Endothelial cell of umbilical vein (primary cell): Measurements from ENCODE around the gene KREMEN1. TPM values are rescaled to one million over a fixed set of nuclear protein-coding genes. Genes with fewer than 3 reads are reported as not detected.

Experiments
- BruUV-seq: library from RNA; stranded (reverse); fragments of 400-500 nt; replicated peaks from 2 replicates; lab custom pipeline; 2021; lab: Mats Ljungman, UMichigan
- CTCF ChIA-PET: fragments of 300-600, 350-600 bp; sonication (Branson Sonifier 250); formaldehyde crosslinking; loops from one replicate; lab custom pipeline; 2021; ENCODE audit warnings: antibody characterized with exemption, inconsistent platforms; lab: Charles Lee
- POLR2A ChIA-PET: fragments of 300-600, 350-600 bp; sonication (Branson Sonifier 250); formaldehyde crosslinking; loops from one replicate; lab custom pipeline; 2021; ENCODE audit warnings: antibody characterized with exemption, inconsistent platforms; lab: Charles Lee
- DNase-seq: peaks from one replicate; pipeline ENCODE4 v3.0.0-alpha.2; 2011; ENCODE audit warnings: low read depth, low spot score
- FAIRE-seq: peaks from 2 replicates; lab custom pipeline; 2011; peaks lifted over from hg19 to GRCh38; lab: Jason Lieb, UNC
- H2AFZ ChIP-seq: 2 replicates; pipeline ENCODE4 v1.6.0; 2012; ENCODE audit warnings: low read depth, low read length, control low read depth, inconsistent platforms
- H3K27ac ChIP-seq: 2 replicates; pipeline ENCODE4 v1.5.1; 2011; ENCODE audit warnings: low read depth, mild to moderate bottlenecking, control low read depth, low read length, moderate library complexity; ENCODE audit not compliant: insufficient read depth
- H3K27me3 ChIP-seq, 2 experiments: 2 replicates each; pipeline versions ENCODE4 v1.6.0 to v1.6.1; 2011; ENCODE audit warnings: low read length in 2 of 2, mixed read lengths in 1 of 2; ENCODE audit not compliant: control insufficient read depth in 2 of 2, insufficient read depth in 2 of 2
- H3K36me3 ChIP-seq, 2 experiments: 2 replicates in 1 of 2; 3 replicates in 1 of 2; pipeline ENCODE4 v1.5.1; 2011; ENCODE audit warnings: low read length in 2 of 2, mild to moderate bottlenecking in 1 of 2, moderate library complexity in 1 of 2; ENCODE audit not compliant: control insufficient read depth in 2 of 2, insufficient read depth in 2 of 2; ENCODE audit errors: extremely low read depth in 1 of 2
- H3K4me1 ChIP-seq: 3 replicates; pipeline ENCODE4 v1.5.1; 2011; ENCODE audit warnings: mild to moderate bottlenecking, low read length; ENCODE audit not compliant: control insufficient read depth, insufficient read depth; ENCODE audit errors: extremely low read depth
- H3K4me2 ChIP-seq: 2 replicates; pipeline ENCODE4 v1.6.1; 2011; ENCODE audit warnings: low read length, control low read depth, mixed read lengths; ENCODE audit not compliant: insufficient read depth
- H3K4me3 ChIP-seq, 3 experiments: fragments of 200-600 bp in 1 of 3; sonication (generic), shearing (Covaris generic) in 1 of 3; replicated peaks in 1 of 3; 2 replicates each; pipeline ENCODE4 v1.5.1; 2011 to 2016; ENCODE audit warnings: control low read depth in 3 of 3, low read length in 3 of 3, mild to moderate bottlenecking in 2 of 3, inconsistent platforms in 1 of 3, low read depth in 1 of 3, moderate library complexity in 1 of 3; ENCODE audit not compliant: insufficient read depth in 1 of 3
- H3K79me2 ChIP-seq: 2 replicates; pipeline ENCODE4 v1.6.0; 2012; ENCODE audit warnings: low read length, inconsistent platforms; ENCODE audit not compliant: control insufficient read depth, insufficient read depth
- H3K9ac ChIP-seq: replicated peaks from 2 replicates; pipeline ENCODE3; 2011; ENCODE audit warnings: low read length, control low read depth; ENCODE audit not compliant: insufficient read depth; ENCODE audit errors: extremely low read depth
- H3K9me1 ChIP-seq: replicated peaks from 3 replicates; pipeline ENCODE4 v1.6.0; 2011; ENCODE audit warnings: mild to moderate bottlenecking, low read length; ENCODE audit not compliant: control insufficient read depth, insufficient read depth; ENCODE audit errors: extremely low read depth
- H3K9me3 ChIP-seq: replicated peaks from 2 replicates; pipeline ENCODE4 v1.5.1; 2012; ENCODE audit warnings: low read length, inconsistent platforms; ENCODE audit not compliant: control insufficient read depth, insufficient read depth
- H4K20me1 ChIP-seq: replicated peaks from 2 replicates; pipeline ENCODE3; 2011; ENCODE audit warnings: mild to moderate bottlenecking, low read length; ENCODE audit not compliant: control insufficient read depth, insufficient read depth; ENCODE audit errors: extremely low read depth
- CTCF ChIP-seq, 2 donors: IDR thresholded peaks; 1 replicate in 1 of 2; 2 replicates in 1 of 2; pipeline ENCODE4 v1.5.1; 2011; ENCODE audit warnings: low read length in 2 of 2, mild to moderate bottlenecking in 2 of 2, moderate library complexity in 2 of 2, control low read depth in 1 of 2, inconsistent platforms in 1 of 2, low read depth in 1 of 2; ENCODE audit not compliant: insufficient read depth in 1 of 2; ENCODE audit errors: extremely low read depth in 1 of 2
- EZH2 ChIP-seq: IDR thresholded peaks from 2 replicates; pipeline ENCODE4 v1.6.1; 2012; ENCODE audit warnings: borderline replicate concordance, low read depth, mild to moderate bottlenecking, moderate library complexity, low read length, inconsistent platforms; ENCODE audit not compliant: severe bottlenecking
- FOS ChIP-seq: IDR thresholded peaks from 2 replicates; pipeline ENCODE4 v1.6.1; 2011; ENCODE audit warnings: mild to moderate bottlenecking, low read length, moderate library complexity, borderline replicate concordance; ENCODE audit not compliant: insufficient read depth
- GATA2 ChIP-seq: IDR thresholded peaks from 2 replicates; pipeline ENCODE4 v1.7.0; 2011; ENCODE audit warnings: low read depth, mild to moderate bottlenecking, moderate library complexity, mixed read lengths, low read length; ENCODE audit not compliant: insufficient read length, insufficient read depth
- JUN ChIP-seq: IDR thresholded peaks from 2 replicates; pipeline ENCODE4 v1.6.1; 2011; ENCODE audit warnings: borderline replicate concordance, low read depth; ENCODE audit not compliant: insufficient read length, insufficient read depth
- MAX ChIP-seq: IDR thresholded peaks from 2 replicates; pipeline ENCODE4 v1.6.1; 2011; ENCODE audit not compliant: insufficient read depth, insufficient read length
- MYC ChIP-seq: IDR thresholded peaks from one replicate; pipeline ENCODE4 v1.6.1; 2011; ENCODE audit warnings: mild to moderate bottlenecking, low read depth, low read length
- POLR2A ChIP-seq: IDR thresholded peaks from 2 replicates; pipeline ENCODE4 v1.6.1; 2012; ENCODE audit warnings: low read depth, mild to moderate bottlenecking, control low read depth, low read length
- POLR2AphosphoS5 ChIP-seq: IDR thresholded peaks from 2 replicates; pipeline ENCODE4 v1.6.1; 2012; ENCODE audit warnings: low read depth, mild to moderate bottlenecking, control low read depth, low read length, moderate library complexity; ENCODE audit not compliant: insufficient read depth
- dilution Hi-C: fragments of 300-500 bp; cut with MboI; formaldehyde crosslinking; loops from one replicate; pipeline ENCODE4 v1.15.0; 2019; ENCODE audit warnings: low sequenced_read_pairs; ENCODE audit not compliant: extremely low pct_ligation_motif_present
- intact Hi-C: fragments of 100-400 bp; cut with micrococcal nuclease; formaldehyde crosslinking; loops from one replicate; pipeline ENCODE4 v1.10.0; 2022
- polyA plus RNA-seq, 4 experiments: library from polyadenylated mRNA; depleted of rRNA in 3 of 4; stranded (reverse) in 3 of 4; unstranded in 1 of 4; fragments of >200 nt; gene quantifications; 2 replicates each; pipeline versions ENCODE4 v1.2.1 to v1.2.3, GENCODE V29; 2011 to 2012; ENCODE audit warnings: missing spikeins in 1 of 4
- total RNA-seq: library from RNA; stranded (reverse); gene quantifications from 2 replicates; pipeline ENCODE4 v1.2.3, GENCODE V29; 2021

Gene KREMEN1
- total and polyA plus RNA-seq, 2 donors (not counting 3 experiments of a cell fraction or from before 2014, with no cell fraction given), result 0.58 to 1.1 TPM

DNA sequence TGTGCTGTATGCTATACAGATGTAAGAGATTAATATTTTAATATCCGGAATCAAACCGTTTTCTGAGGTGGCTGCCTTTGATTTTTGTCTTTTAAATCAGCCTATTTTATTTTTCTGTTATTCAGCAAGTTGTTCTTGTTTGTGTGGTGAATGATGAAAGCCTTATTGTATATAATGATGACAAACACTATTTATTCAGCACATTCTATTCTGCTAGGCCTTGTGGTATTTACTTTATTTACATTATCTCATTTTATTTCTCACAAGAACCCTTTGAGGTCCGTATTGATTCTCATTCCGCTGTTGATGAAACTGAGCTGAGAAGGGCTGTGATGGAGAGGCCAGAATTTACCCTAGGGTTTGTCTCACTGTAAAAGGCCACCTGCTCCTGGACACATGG is 40.5 kb downstream of the KREMEN1 start:
- Histone ChIP-seq H3K9ac (no peak overlapping the region), H3K27ac (no peak overlapping the region), H3K4me1 (no peaks in the 10 kb centered on the region), H3K27me3 (peaks cover 2 to 7% of the 10 kb centered on the region in 2 experiments), H3K36me3 (no peaks in the 10 kb centered on the region), H3K4me2 (no peak overlapping the region), H4K20me1 (no peaks in the 10 kb centered on the region), H3K9me1 (no peaks in the 10 kb centered on the region), H3K4me3 (no peak overlapping the region), H2AFZ (no peak overlapping the region), H3K9me3 (no peaks in the 10 kb centered on the region), H3K79me2 (no peaks in the 10 kb centered on the region)
- intact Hi-C loops (no loop called here), dilution Hi-C loops (no loop called here)
- ChIA-PET POLR2A (no interaction called here), CTCF (no interaction called here)
- DNase-seq, result no peak
- no TSS peak for BruUV-seq
- FAIRE-seq, result no peak
- TF ChIP-seq EZH2 (no peak), GATA2 (no peak), POLR2AphosphoS5 (no peak), MYC (no peak), CTCF (IDR thresholded peaks at IDR 0.05; ENCODE audit: extremely low read depth in 1 of 2, insufficient read depth in 1 of 2, low read depth in 1 of 2, low read length in 2 of 2) (no peak), MAX (no peak), POLR2A (no peak), JUN (no peak), FOS (no peak)
